LoVo (cell line): ENCODE measurements around the gene PNPLA7.
"Not testable (repeated sequence)": the region's sequence is repeated elsewhere in the genome, so short reads cannot be mapped to it uniquely, and the experiment has no call there.

ENCODE experiments used
- DNase-seq: peaks from one replicate; pipeline ENCODE4 v3.0.0-alpha.2; 2016; ENCODE audit warnings: low spot score

Gene PNPLA7

GRCh38 chr9:137513801-137514570 lies 36.2 kb downstream of the PNPLA7 start:
- peak; percentile 4 for DNase-seq

DNA sequence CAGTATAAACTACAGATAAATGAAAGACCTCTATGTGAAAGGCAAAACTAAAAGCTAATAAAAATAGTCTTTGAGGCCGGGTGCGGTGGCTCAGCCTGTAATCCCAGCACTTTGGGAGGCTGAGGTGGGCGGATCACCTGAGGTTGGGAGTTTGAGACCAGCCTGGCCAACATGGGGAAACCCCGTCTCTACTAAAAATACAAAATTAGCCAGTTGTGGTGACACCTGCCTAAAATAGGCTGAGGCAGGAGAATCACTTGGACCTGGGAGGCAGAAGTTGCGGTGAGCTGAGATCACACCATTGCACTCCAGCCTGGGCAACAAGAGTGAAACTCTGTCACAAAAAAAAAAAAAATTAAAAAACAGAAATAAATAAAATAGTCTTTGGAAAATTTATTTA lies 37.1 kb downstream of the PNPLA7 start:
- not testable (repeated sequence) for DNase-seq

DNA sequence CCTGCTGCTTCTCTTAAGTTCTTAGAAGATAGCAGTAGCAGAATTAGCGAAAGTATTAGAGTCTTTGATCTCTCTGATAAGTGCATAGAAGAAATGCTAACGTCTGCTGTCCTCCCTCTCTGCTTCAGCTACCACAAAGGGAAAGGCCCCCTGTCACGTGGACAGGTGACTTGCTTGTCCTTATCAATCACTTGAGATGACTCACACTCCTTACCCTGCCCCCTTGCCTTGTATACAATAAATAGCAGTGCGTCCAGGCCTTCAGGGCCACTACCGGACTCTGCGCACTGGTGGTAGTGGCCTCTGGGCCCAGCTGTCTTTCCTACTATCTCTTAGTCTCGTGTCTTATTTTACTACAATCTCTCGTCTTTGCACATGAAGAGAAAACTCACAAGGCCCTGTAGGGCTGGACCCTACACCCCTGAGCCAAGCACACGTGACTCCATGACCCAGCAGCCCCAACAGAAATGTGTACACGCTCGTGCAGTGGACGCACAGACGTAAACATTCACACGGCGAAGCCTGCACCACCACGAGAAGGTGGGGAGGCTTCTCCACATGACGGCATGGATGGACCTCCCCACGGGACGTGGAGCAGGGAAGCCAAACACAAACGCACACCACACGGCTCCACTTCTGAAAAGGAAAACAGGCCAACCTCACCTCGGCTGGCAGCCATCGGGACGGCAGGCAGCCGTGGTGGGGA lies 38.3 kb downstream of the PNPLA7 start:
- no peak for DNase-seq

DNA sequence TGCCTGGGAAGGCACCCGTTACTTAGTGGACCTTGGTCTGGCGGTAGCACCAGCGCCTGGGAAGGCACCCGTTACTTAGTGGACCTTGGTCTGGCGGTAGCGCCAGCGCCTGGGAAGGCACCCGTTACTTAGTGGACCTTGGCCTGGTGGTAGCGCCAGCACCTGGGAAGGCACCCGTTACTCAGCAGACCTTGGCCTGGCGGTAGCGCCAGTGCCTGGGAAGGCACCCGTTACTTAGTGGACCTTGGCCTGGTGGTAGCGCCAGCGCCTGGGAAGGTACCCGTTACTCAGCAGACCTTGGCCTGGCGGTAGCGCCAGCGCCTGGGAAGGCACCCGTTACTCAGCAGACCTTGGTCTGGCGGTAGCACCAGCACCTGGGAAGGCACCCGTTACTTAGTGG lies 39.1 kb downstream of the PNPLA7 start:
- DNase-seq, result not testable (repeated sequence)

DNA sequence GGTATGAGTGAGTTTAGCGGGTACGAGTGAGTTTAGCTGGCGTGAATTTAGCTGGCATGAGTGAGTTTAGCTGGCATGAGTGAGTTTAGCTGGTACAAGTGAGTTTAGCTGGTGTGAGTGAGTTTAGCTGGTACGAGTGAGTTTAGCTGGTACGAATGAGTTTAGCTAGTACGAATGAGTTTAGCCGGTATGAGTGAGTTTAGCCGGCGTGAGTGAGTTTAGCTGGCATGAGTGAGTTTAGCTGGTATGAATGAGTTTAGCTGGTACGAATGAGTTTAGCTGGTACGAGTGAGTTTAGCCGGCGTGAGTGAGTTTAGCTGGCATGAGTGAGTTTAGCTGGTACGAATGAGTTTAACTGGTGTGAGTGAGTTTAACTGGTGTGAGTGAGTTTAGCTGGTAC lies 41.0 kb downstream of the PNPLA7 start:
- no peak for DNase-seq

DNA sequence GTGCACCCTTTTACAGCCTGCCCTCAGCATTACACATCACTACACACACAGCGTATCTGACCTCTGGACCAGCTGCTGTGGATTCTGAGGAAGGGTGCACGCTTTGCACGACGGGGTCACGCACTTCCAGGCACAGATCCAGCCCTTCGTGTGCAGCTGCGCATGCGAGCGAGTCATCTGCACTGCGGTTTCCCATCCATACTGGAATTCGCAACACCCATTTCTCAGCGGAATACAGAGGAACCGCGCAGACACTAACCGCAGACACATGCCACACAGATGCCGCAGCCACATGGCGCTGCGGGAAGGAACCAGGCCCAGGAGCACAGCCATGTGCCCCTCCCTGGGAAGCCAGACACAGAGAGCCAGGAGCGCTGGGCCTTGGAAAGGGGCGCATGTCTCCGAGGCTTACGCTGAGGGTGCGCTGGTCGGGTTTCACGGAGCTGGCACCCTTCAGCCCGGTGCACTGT lies 43.5 kb downstream of the PNPLA7 start:
- no peak for DNase-seq

DNA sequence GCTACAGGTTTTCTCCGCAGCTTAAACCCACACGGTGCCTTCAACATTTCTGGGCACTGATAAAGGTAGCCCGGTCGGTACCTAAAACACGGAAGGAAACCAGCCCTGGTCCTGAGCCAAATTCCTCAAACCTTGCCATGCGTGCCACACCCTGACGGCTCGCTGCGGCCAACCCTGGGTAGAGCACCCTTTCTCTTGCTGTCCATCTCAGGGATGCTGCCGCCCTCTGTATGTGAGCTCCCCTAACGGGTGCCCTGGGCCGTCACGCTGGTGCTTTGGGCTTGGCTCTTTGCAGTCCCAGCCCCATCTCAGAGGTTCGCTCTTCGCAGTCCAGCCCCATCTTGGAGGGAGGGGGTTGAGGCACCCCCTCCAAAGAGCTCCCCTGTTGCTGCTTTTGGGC lies 43.9 kb downstream of the PNPLA7 start:
- DNase-seq, result peak; percentile 76

- DNase-seq, result no peak
These were observed 44.6 kb downstream of the PNPLA7 start for GRCh38 chr9:137505421-137506140.

DNA sequence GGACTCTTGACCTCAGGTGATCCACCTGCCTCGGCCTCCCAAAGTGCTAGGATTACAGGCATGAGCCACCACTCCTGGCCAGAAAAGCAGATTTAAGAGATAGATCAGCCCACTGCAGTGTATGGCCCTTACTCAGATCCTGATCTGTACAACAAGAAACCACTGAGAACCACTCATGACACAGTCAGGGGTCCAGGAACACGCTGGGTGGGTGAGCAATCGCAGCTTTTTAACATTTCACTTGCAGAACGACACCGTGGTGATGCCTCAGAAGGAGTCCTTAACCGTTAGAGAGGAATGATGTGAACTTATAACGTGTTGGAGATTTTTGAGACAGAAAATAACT lies 45.8 kb downstream of the PNPLA7 start:
- no peak for DNase-seq

GRCh38 chr9:137502008-137502911 lies 47.9 kb downstream of the PNPLA7 start:
- DNase-seq, result no peak

GRCh38 chr9:137501457-137501856 lies 48.7 kb downstream of the PNPLA7 start:
- no peak for DNase-seq

- DNase-seq, result no peak
These were observed 49.4 kb downstream of the PNPLA7 start for GRCh38 chr9:137500666-137501397.

DNA sequence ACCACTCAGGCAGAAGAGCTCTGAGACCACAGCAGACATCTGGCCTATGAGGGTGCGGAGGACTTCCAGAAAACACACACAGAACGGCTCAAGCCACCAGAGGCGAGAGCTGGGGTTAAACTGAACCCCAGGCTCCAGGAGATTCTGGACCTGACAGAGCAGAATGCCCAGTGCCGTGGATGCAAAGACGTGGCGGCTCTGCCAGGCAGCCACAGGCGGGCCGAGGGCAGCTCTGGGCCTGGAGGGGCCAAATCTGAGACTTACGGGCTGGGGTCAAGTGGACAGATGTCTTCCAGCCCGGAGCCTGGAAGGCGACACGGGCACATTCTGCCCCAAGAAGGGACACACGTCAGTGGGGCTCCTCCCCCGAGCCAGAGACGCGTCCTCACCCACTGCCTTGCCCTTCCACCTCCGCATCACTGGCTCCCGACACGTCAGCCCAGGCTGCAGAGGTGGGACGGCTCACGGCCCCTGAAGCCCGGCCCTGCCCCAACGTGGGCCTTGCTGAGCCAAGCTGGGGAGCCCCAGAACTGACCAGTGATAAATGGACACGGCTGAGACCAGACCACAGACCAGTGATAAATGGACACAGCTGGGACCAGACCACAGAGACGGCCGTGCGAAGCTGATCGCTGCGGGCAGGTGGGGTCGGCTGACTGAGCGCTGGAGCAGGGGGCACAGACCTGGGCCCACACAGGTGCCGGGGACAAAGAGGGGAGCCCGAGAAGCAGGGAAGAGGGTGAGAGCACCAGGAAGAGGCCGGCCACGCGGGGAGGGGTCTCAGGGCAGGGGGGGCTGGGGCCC lies 50.1 kb downstream of the PNPLA7 start:
- no peak for DNase-seq

DNA sequence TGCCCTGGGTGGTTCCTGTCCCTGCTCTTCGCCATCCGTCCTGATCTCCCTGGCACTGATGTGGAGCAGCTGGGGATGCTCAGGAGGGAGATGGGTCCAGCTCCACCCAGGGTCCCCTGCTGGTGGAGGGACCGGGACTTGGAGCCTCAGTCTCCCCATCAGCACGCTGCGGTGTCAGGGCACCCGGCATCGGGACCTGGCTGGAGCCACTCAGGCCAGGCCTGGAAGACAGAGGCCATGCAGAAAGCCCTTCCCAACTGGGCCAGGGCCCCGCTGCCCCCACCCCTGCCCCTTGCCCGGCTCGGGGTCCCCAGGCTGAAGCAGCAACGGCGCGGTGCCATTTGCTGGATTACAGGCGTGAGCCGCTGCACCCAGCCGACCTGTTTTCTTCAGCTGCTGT lies 50.8 kb downstream of the PNPLA7 start:
- no peak for DNase-seq

- DNase-seq, result no peak
These were observed 51.5 kb downstream of the PNPLA7 start for GRCh38 chr9:137498720-137499150.

- DNase-seq, result no peak
These were observed 52.1 kb downstream of the PNPLA7 start for GRCh38 chr9:137497921-137498719.

DNA sequence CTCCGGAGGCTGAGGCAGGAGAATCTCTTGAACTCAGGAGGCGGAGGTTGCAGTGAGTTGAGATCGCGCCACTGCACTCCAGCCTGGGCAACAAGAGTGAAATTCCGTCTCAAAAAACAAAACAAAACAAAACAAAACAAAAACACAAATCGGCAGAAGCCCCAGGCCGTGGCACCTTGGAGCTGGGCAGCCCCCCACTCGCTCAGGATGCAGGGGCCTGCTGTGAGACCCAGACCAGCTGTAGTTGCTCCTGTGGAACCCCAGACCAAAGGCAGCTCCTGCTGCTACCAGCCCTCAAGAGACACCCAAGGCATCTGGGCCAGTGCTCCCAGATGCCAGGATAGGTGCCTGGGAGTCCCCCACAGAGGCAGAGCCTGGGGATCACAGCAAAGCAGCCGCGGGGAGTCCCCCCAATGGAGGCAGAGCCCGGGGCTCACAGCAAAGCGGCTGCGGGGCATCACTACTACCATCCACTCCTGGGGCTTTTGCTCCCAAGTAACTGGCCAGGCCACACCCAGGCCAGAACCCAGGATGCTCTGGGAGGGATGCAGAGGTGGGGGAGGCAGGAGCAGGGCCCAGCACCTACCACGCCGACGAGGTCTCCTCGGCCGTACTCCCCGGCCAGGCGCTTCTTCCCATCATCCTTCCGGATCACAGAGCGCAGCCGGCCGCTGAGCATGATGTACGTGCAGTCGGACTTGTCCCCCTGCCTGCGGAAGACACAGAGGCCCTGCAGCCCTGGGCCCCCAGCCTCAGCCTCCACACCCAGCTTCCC lies 53.4 kb downstream of the PNPLA7 start:
- DNase-seq, result no peak

- no peak for DNase-seq
These were observed 55.5 kb downstream of the PNPLA7 start for GRCh38 chr9:137494550-137495351.
